K562 (cell line): ENCODE results near the gene PKP1. TPM values are rescaled to one million over a fixed set of nuclear protein-coding genes. Genes with fewer than 3 reads are reported as not detected.

ENCODE experiments used
- ATAC-seq: fragments of 200-7000 bp; cut with Tn5 transposase; 3 replicates; pipeline ENCODE4 v1.9.1; 2020; ENCODE audit warnings: moderate library complexity
- BruUV-seq: library from RNA; stranded (reverse); fragments of 400-500 nt; replicated peaks from 2 replicates; lab custom pipeline; 2021; lab: Mats Ljungman, UMichigan
- CTCF ChIA-PET: fragments of 300-600 bp; formaldehyde crosslinking; extraction: SDS; loops from one replicate; lab custom pipeline; 2021; ENCODE audit warnings: low intra/inter-chr PET ratio; lab: Yijun Ruan, JAX
- POLR2A ChIA-PET: fragments of 300-600, 350-650 bp; sonication (Branson Sonifier 250); formaldehyde crosslinking; extraction: SDS; loops from one replicate; lab custom pipeline; 2021; ENCODE audit warnings: antibody characterized with exemption, inconsistent platforms; lab: Yijun Ruan, JAX
- DNase-seq, 4 experiments: peaks; one replicate each; pipeline versions ENCODE4 v3.0.0 to v3.0.0-alpha.2; 2011 to 2018; ENCODE audit warnings: low spot score in 3 of 4, mixed read lengths in 3 of 4; ENCODE audit errors: extremely low read depth in 1 of 4
- FAIRE-seq: peaks from 2 replicates; lab custom pipeline; 2011; peaks lifted over from hg19 to GRCh38; lab: Jason Lieb, UNC
- H2AFZ ChIP-seq: 2 replicates; pipeline ENCODE4 v1.6.0; 2011; ENCODE audit warnings: low read depth, low read length, control low read depth, inconsistent platforms
- H3K27ac ChIP-seq: fragments of 200-600 bp; 3 replicates; pipeline ENCODE4 v1.8.0; 2011; ENCODE audit warnings: low read depth, mild to moderate bottlenecking, control low read depth, inconsistent platforms, low read length, moderate library complexity, mixed read lengths; ENCODE audit errors: extremely low read depth
- H3K27me3 ChIP-seq, 2 experiments: fragments of 300-600 bp in 1 of 2; 2 replicates in 1 of 2; 3 replicates in 1 of 2; pipeline versions ENCODE4 v1.6.0 to v1.8.0; 2011; ENCODE audit warnings: inconsistent platforms in 2 of 2, low read length in 2 of 2, mild to moderate bottlenecking in 1 of 2, mixed read lengths in 1 of 2, moderate library complexity in 1 of 2; ENCODE audit not compliant: control insufficient read depth in 2 of 2, insufficient read depth in 2 of 2
- H3K36me3 ChIP-seq: fragments of 300-600 bp; 3 replicates; pipeline ENCODE4 v1.8.0; 2011; ENCODE audit warnings: mild to moderate bottlenecking, low read length, inconsistent platforms; ENCODE audit not compliant: control insufficient read depth, insufficient read depth
- H3K4me1 ChIP-seq, 2 experiments: fragments of 200-600 bp in 1 of 2; replicated peaks in 1 of 2; 2 replicates in 1 of 2; 3 replicates in 1 of 2; pipeline versions ENCODE4 v1.5.1 to v1.8.0; 2011; ENCODE audit warnings: inconsistent platforms in 2 of 2, low read length in 2 of 2, mild to moderate bottlenecking in 1 of 2, mixed read lengths in 1 of 2, moderate library complexity in 1 of 2; ENCODE audit not compliant: control insufficient read depth in 2 of 2, insufficient read depth in 2 of 2
- H3K4me2 ChIP-seq: 2 replicates; pipeline ENCODE4 v1.6.1; 2011; ENCODE audit warnings: low read length, control low read depth, inconsistent platforms, mixed read lengths; ENCODE audit not compliant: insufficient read depth
- H3K4me3 ChIP-seq: fragments of 200-600 bp; sonication (generic), shearing (Covaris generic); 2 replicates; pipeline ENCODE4 v1.5.1; 2016; ENCODE audit warnings: control low read depth, inconsistent platforms
- H3K79me2 ChIP-seq: fragments of 200-600 bp; 3 replicates; pipeline ENCODE4 v1.8.0; 2011; ENCODE audit warnings: low read length, inconsistent platforms; ENCODE audit not compliant: control insufficient read depth, insufficient read depth
- H3K9ac ChIP-seq, 2 experiments: 2 replicates each; pipeline versions ENCODE4 v1.6.0 to v1.6.1; 2011; ENCODE audit warnings: low read depth in 2 of 2, low read length in 2 of 2, control low read depth in 1 of 2, inconsistent platforms in 1 of 2, mild to moderate bottlenecking in 1 of 2, mixed read lengths in 1 of 2; ENCODE audit not compliant: insufficient read depth in 1 of 2
- H3K9me1 ChIP-seq: one replicate; pipeline ENCODE4 v1.6.0; 2011; ENCODE audit warnings: inconsistent platforms, mild to moderate bottlenecking, low read length, moderate library complexity; ENCODE audit not compliant: control insufficient read depth, insufficient read depth
- H3K9me3 ChIP-seq: replicated peaks from 2 replicates; pipeline ENCODE4 v1.5.1; 2011; ENCODE audit warnings: low read depth, low read length, inconsistent platforms; ENCODE audit not compliant: control insufficient read depth, insufficient read depth
- H4K20me1 ChIP-seq: replicated peaks from 2 replicates; pipeline ENCODE4 v1.6.1; 2011; ENCODE audit warnings: low read length, inconsistent platforms, mixed read lengths; ENCODE audit not compliant: control insufficient read depth, insufficient read depth
- BRF2 ChIP-seq: IDR thresholded peaks from 3 replicates; pipeline ENCODE4 v1.6.1; 2011; ENCODE audit warnings: borderline replicate concordance, mild to moderate bottlenecking; ENCODE audit not compliant: insufficient read length, insufficient read depth
- CTCF ChIP-seq, 3 experiments: IDR thresholded peaks in 2 of 3; conservative IDR thresholded peaks in 1 of 3; 2 replicates each; pipeline ENCODE4 v1.5.1; 2011 to 2012; ENCODE audit warnings: low read length in 3 of 3, mild to moderate bottlenecking in 3 of 3, control low read depth in 2 of 3, improper control_type of control experiment in 1 of 3, inconsistent platforms in 1 of 3, low read depth in 1 of 3, mixed read lengths in 1 of 3, moderate library complexity in 1 of 3; ENCODE audit not compliant: insufficient read depth in 2 of 3
- GMEB1 ChIP-seq: fragments of 250-450 bp; sonication (Bioruptor Pico); IDR thresholded peaks from 2 replicates; pipeline ENCODE4 v1.4.0; 2020; ENCODE audit warnings: mild to moderate bottlenecking
- GTF2F1 ChIP-seq: IDR thresholded peaks from 2 replicates; pipeline ENCODE4 v1.6.1; 2011; ENCODE audit warnings: low read depth, low read length, improper control_type of control experiment
- MCM7 ChIP-seq, 2 experiments: fragments of 450-650 bp; IDR thresholded peaks; 2 replicates each; pipeline ENCODE4 v1.6.1; 2016 to 2018
- RBM22 ChIP-seq: fragments of 200-400 bp; formaldehyde crosslinking; IDR thresholded peaks from 2 replicates; pipeline ENCODE4 v1.6.1; 2018; ENCODE audit warnings: low read length, low read depth; ENCODE audit not compliant: poor library complexity, severe bottlenecking
- ZFX ChIP-seq: sonication (generic); formaldehyde crosslinking; IDR thresholded peaks from 2 replicates; pipeline ENCODE4 v1.8.0; 2022; ENCODE audit warnings: mild to moderate bottlenecking, missing genetic modification reagents, moderate library complexity
- ZNF584 ChIP-seq: fragments of 200-800 bp; sonication (Bioruptor generic); IDR thresholded peaks from 2 replicates; pipeline ENCODE4 v1.6.1; 2016; ENCODE audit warnings: low read depth, mild to moderate bottlenecking, missing genetic modification characterization, missing compliant biosample characterization
- WGBS: fragments of 100-300 bp; shearing (Covaris generic); methylation state at CpG from one replicate; pipeline ENCODE4 v1.1.6; 2016; ENCODE audit warnings: low coverage, mixed read lengths; ENCODE audit not compliant: insufficient coverage; ENCODE audit errors: missing lambda C conversion rate; 5-methylcytosine and 5-hydroxymethylcytosine counted together
- in situ Hi-C: fragments of 300-500 bp; cut with MboI; formaldehyde crosslinking; loops from 4 replicates; pipeline ENCODE4 v1.15.0; 2018; ENCODE audit warnings: inconsistent platforms, mixed read lengths
- intact Hi-C: fragments of 100-400 bp; cut with micrococcal nuclease; formaldehyde crosslinking; loops from 2 replicates; pipeline ENCODE4 v1.14.2; 2022
- polyA plus RNA-seq, 8 experiments: library from polyadenylated mRNA; depleted of rRNA in 4 of 8; stranded (reverse) in 5 of 8; unstranded in 3 of 8; fragments of >200 nt; fragmentation: Nextera tagmentation in 2 of 8; fragmentation: Illumina TruSeq in 1 of 8; extraction: Ambion mirVana in 2 of 8; extraction: Trizol in 1 of 8; gene quantifications; 2 replicates each; pipeline versions ENCODE4 v1.2.1 to v1.2.3, GENCODE V29; 2011 to 2014; ENCODE audit warnings: inconsistent platforms in 1 of 8, missing spikeins in 1 of 8
- total RNA-seq, 7 experiments: library from RNA; depleted of rRNA in 6 of 7; stranded (reverse); fragments of >200 nt in 6 of 7; fragmentation: Illumina TruSeq in 2 of 7; extraction: Trizol in 2 of 7; gene quantifications; 2 replicates each; pipeline versions ENCODE4 v1.2.1 to v1.2.3, GENCODE V29; 2011 to 2021; ENCODE audit warnings: low replicate concordance in 1 of 7
- TF ChIP-seq, protein P1 (sequence below), 2 experiments: fragments of 450-650 bp in 1 of 2; sonication (generic) in 1 of 2; formaldehyde crosslinking; conservative IDR thresholded peaks; 2 replicates each; pipeline versions ENCODE4 v1.4.0 to v1.8.1; 2020 to 2022; ENCODE audit warnings: mild to moderate bottlenecking in 1 of 2, missing genetic modification reagents in 1 of 2
- TF ChIP-seq, protein P2 (sequence below): sonication (generic); formaldehyde crosslinking; IDR thresholded peaks from 2 replicates; pipeline ENCODE4 v1.8.1; 2022; ENCODE audit warnings: missing genetic modification reagents

PKP1 gene
- total and polyA plus RNA-seq, 9 of the 15 experiments (the other 6 are each of a cell fraction or from before 2014, with no cell fraction given) = not detected

GRCh38 chr1:201305815-201306214, 22.5 kb downstream of the PKP1 start:
- WGBS = 0% methylated on average over 5 of the region's 5 CpGs
- BruUV-seq = no TSS peak
- Histone ChIP-seq H3K9me3 (no peaks in the 10 kb centered on the region), H4K20me1 (peaks cover 19% of the 10 kb centered on the region), H3K36me3 (no peaks in the 10 kb centered on the region), H3K4me2 (no peak overlapping the region), H3K79me2 (no peaks in the 10 kb centered on the region), H3K9ac (no peak overlapping the region), H3K27me3 (peaks cover 24 to 88% of the 10 kb centered on the region in 2 experiments), H3K27ac (no peak overlapping the region), H3K4me1 (peaks cover 0 to 6% of the 10 kb centered on the region in 2 experiments; a peak in 2 of 5 replicates), H3K4me3 (no peak overlapping the region), H3K9me1 (no peaks in the 10 kb centered on the region), H2AFZ (no peak overlapping the region)
- FAIRE-seq = no peak
- ChIA-PET POLR2A (interaction anchor here (1.0 kb wide), 2 partner anchors 40 to 48 kb away, joined by 3 to 4 read pairs; no protein-coding TSS in a partner anchor), CTCF (no interaction called here)
- TF ChIP-seq, protein P1, sequence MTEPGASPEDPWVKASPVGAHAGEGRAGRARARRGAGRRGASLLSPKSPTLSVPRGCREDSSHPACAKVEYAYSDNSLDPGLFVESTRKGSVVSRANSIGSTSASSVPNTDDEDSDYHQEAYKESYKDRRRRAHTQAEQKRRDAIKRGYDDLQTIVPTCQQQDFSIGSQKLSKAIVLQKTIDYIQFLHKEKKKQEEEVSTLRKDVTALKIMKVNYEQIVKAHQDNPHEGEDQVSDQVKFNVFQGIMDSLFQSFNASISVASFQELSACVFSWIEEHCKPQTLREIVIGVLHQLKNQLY (CRISPR knock-in tag; conservative IDR thresholded peaks at IDR 0.05) = no peak
- no peak for TF ChIP-seq GMEB1 (CRISPR knock-in tag)
- TF ChIP-seq GTF2F1 = no peak
- TF ChIP-seq ZNF584 (CRISPR knock-in tag) = no peak
- no peak for TF ChIP-seq RBM22
- TF ChIP-seq, protein P2, sequence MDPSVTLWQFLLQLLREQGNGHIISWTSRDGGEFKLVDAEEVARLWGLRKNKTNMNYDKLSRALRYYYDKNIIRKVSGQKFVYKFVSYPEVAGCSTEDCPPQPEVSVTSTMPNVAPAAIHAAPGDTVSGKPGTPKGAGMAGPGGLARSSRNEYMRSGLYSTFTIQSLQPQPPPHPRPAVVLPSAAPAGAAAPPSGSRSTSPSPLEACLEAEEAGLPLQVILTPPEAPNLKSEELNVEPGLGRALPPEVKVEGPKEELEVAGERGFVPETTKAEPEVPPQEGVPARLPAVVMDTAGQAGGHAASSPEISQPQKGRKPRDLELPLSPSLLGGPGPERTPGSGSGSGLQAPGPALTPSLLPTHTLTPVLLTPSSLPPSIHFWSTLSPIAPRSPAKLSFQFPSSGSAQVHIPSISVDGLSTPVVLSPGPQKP (CRISPR knock-in tag) = no peak
- TF ChIP-seq ZFX (CRISPR knock-in tag) = no peak
- TF ChIP-seq BRF2 = no peak
- no peak for TF ChIP-seq MCM7 (IDR thresholded peaks at IDR 0.05)
- TF ChIP-seq CTCF (IDR thresholded peaks at IDR 0.05 in 2 of 3, conservative IDR thresholded peaks at IDR 0.05 in 1 of 3; ENCODE audit: insufficient read depth in 2 of 3, low read depth in 1 of 3, low read length in 3 of 3) = no peak
- ATAC-seq = no peak
- in situ Hi-C loops = no loop called here
- no peak for DNase-seq
- intact Hi-C loops = no loop called here
